Measurements from ENCODE around the gene CKAP2.
A peak's percentile ranks its signal among the peaks of the same experiment; 100 is the strongest.
"Not testable (repeated sequence)": the region's sequence is repeated elsewhere in the genome, so short reads cannot be mapped to it uniquely, and the experiment has no call there.

CKAP2 gene

DNA sequence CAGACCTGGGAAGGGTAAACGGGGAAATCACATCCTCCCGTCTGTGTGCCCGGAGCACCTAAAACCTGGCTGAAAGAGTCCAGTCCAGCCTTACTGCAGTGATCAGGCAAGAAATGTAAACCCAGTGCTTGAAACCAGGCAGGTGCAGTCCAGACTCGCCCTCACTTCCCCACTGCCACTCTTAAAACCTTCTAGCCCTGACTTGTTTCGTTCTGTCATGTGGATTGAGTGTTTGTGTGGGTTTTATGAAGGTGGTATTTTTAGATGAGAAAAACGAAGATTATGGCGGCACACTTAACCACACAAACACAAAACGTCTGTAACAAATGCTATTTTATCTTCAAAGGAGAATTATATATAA is 839 bp upstream of the CKAP2 start:
- peak; percentile 44 to 50 for DNase-seq

DNA sequence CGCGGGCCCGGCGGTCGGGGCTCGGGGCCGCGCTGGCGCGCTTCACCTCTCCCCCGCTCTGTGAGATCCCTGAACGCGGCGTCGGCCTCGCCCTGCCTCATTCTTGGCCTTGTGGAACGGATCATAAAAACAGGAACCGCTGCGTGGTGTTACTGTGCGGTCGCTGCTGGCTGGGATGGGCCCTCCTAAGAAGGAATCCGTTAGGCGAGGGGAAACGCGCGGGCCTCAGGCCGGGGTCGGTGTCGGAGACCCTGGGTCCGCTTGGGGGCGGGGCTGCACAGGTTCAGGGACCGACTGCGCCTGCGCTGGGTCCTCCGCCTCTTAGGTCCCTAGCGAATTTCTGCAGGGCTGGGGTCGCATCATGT is 381 bp downstream of the CKAP2 start:
- DNase-seq = peak; percentile 72 to 78

DNA sequence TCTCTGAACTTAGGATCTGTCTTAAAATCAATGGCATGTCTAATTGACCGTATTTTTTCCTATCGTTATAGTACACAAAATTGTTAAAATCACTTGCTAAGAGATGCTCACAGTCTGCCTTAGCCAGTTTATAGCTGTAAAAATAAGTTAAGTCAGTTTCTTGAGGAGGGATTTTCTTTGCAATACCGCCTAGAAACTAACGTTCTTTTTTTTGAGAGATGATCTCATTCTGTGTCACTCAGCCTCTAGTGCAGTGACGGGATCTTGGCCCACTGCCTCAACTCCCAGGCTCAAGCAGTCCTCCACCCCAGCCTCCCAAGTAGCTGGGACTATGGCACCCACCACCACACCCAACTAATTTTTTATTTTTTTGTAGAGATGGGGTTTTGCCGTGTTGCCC is 4.4 kb downstream of the CKAP2 start:
- no peak for DNase-seq

DNA sequence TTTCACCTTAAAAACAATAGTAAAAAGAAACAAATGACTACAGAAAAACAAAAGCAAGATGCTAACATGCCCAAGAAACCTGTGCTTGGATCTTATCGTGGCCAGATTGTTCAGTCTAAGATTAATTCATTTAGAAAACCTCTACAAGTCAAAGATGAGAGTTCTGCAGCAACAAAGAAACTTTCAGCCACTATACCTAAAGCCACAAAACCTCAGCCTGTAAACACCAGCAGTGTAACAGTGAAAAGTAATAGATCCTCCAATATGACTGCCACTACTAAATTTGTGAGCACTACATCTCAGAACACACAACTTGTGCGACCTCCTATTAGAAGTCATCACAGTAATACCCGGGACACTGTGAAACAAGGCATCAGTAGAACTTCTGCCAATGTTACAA is 6.0 kb downstream of the CKAP2 start:
- DNase-seq = no peak

DNA sequence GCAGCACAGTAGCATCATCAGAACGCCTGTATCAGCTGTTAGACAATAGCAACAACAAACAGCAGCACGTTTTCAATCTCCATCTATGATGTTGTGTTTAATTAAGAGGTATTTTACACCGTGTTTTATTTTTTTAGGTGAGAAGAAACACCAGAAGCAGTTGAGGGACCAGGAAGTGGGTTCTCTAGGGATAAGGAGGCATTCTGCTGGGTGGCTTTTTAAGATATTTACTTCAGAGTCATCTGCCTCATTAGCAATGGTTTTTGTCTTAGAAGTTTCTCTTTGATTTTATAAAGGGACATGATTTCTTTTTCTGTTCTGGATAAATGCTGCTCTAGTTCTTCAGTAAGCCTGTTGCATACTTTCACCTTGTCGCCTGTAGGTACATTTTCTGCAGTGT is 8.2 kb downstream of the CKAP2 start:
- no peak for DNase-seq

DNA sequence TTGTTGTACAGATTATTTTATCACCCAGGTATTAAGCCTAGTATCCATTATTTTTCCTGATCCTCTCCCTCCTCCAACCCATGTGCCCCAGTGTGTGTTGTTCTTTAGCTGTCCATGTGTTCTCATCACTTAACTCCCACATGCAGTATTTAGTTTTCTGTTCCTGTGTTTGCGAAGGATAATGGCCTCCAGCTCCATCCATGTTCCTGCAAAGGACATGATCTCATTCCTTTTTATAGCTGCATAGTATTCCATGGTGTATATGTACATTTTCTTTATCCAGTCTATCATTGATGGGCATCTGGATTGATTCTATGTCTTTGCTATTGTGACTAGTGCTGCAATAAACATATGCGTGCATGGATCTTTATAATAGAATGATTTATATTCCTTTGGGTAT is 13.2 kb downstream of the CKAP2 start:
- not testable (repeated sequence) for DNase-seq

DNA sequence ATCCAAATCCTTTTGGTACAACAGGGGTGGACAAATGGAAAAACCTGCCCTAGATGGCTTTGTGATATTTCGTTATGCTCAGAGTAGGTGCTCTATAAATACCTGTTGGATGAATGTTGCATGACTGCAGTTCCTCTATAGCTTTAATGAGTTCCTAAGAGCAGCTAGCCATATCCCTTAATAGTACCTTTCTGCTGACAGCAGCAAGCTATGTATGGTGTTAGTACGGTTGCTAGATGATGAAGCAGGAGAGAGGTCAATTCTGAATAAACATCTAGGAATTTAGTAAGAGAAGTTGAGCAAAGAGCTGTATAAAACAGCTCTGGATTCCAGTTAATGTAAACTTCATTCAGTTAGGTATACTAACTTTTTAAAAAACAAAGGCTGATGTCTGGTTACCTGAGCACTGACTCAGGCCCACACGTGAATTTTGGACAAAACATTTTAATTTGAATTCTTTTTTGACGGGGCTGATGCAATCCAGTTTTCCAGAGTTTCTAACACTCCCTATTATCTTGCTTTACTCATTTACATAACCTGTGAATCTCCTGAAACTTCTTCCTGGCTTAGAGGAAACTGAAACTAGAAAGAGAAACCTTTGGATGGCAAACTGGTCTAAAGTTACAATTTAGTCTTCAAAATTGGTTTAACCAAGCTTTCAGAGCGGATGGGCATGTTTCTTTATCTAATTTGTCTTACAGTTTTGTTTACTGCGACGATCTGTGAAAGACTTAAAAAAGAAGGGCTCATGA is 25.6 kb downstream of the CKAP2 start:
- not testable (repeated sequence) for DNase-seq

DNA sequence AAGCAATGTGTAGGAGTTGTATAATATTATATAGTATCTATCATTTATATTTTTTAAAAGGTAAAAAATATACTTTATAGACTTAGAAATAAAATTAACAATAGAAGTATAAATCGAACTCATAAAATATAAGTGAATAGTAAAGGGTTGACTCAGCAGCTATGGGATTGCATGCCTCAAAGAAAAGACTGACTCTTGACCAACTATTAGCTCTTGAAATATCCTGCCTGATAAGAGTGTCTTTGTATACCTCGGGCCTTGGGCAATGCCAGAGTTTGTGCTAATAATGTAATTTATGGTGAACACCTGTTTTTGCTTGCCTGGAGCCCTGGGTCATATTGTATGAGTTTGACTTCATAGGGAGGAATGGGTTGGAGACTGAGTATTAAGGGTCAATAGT is 31.8 kb downstream of the CKAP2 start:
- DNase-seq = not testable (repeated sequence)

DNA sequence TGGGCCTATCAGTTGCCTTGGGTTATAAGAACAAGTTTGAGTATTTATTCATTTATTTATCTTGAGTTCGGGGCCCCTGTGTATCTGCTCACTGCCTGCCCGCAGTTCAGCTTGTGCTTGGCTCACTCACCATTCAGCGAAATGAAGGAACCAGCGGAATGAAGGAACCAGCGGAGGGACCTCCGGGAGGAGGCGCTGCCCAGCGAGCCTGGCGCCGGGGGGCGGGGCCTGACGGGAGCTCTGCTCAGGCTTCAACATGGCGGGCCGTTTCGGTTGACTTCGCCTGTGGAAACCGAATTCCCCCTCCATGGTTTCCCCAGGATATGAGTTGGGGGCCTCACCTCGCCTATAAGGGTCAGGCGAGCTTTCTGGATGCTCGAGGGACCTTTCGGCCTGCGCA is 33.5 kb downstream of the CKAP2 start:
- not testable (repeated sequence) for DNase-seq

DNA sequence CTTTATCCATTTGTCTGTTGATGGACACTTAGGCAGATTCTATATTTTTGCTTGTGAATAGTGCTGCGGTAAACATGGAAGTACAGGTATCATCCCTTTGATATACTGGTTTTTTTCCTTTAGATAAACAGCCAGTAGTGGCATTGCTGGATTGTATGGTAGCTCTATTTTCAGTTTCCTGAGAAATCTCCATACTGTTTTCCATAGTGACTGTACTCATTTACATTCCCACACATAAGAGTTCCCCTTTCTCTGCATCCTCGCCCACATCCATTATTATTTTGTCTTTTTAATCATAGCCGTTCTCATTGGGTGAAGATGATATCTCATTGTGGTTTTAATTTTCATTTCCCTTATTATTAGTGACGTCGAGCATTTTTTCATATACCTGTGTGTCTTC is 35.7 kb downstream of the CKAP2 start:
- not testable (repeated sequence) for DNase-seq

DNA sequence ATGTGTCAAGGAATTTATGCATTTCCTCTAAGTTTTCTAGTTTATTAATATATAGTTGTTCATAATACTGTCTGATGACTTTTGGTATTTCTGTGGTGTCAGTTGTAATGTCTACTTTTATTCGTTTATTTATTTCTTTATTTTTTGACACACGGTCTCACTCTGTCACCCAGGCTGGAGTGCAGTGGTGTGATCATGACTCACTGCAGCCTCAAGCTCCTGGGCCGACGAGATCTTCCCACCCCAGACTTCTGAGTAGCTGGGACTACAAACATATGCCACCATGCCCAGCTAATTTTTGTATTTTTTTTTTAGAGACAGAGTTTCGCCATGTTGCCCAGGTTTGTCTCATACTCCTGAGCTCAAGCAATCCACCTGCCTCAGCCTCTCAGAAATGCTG is 39.0 kb downstream of the CKAP2 start:
- not testable (repeated sequence) for DNase-seq

DNA sequence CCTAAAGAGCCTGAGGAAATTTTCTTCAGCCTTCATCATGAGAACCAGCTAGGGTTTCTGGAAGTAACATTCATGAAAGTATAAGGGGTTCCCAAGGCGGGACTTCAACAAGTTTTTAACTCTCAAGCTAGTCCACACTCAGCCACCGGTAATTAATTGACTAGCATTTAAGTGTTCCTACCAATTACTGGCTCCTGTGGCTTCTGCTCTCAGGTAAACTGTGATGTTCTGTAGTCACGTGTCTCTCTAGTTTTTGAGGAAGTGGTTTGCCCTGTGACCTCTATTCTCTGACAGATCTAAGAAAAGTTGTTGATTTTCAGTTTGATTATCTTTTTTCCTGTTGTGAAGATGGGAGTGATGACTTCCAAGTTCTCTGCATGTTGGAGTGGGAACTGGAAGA is 42.7 kb downstream of the CKAP2 start:
- DNase-seq = peak in 1 of 2 donors; percentile 18

DNA sequence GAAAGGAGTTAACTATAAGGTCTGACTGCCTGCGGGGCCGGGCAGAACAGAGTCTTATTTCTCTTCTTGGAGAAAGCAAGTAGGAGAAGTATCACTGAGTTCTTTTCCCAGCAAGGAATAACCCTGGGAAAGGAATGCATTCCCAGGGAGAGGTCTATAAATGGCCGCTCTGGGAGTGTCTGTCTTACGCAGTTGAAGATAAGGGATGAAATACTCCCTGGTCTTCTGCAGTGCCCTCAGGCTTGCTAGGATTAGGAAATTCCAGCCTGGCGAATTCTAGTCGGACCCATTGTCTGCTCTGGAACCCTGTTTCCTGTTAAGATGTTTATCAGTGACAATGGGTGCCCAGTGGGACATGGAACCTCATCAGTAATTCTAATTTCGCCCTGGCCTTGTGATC is 47.0 kb downstream of the CKAP2 start:
- DNase-seq = not testable (repeated sequence)

DNA sequence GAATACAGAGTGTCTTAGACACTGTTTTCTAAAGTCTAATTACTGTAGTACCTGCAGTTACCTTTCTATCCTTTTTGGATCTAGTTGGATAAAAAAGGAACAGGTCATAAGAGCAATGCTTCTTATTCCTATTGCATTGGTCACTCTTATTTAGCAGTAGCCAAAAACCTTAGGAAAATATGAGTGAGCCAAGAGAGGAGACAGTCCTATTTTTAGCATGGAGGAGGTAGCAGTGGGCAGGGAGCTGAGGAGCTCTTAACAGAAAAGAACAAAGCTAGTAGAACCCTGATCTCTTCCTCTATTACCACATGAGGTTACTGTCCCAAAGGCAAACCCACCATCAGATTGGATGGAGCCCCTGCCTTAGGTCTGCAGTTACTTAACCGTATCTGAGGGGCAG is 50.6 kb downstream of the CKAP2 start:
- DNase-seq = not testable (repeated sequence)

DNA sequence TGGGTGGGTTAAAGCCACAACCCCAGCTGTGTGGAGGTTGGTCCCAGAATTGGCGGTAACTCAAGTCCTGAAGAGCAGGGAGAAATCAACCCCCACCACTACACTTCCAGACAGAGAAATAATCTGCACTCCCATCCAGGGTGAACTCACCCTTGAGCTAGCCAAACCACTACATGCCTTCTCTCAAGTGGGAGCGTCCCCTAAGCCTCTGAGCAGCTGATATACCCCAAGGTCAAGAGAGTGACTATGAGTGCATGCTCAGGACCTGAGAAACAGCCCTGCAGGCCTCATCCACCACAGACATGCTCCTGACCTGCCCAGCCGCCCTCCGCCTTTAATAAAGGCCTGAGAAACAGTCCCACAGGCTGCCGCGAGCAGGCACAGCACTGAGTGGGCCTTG is 54.3 kb downstream of the CKAP2 start:
- not testable (repeated sequence) for DNase-seq

DNA sequence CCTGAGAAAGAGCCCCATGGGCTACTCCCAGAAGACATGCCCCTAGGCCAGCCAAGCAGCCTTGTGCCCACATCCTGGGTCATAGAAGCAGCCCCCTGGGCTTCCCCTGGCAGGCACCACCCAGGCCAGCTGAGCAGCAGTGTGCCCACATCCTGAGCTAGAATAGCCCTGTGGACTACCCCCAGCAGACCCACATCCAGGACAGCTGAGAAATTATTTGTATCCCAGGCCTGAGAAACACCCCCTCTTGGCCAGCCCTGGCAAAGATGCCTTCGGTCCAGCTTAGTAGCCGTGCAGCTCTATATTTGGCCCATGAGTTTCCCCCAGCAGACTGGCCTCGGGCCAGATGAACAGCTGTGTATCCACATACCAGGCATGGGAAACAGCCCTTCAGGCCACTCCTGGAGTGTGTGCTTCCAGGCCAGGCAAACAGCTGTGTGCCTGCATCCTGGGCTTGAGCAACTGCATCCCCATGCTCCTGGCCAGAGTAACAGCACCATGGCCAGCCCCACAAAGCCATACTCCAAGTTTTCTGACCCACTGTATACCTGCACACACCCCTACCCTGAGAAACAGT is 55.0 kb downstream of the CKAP2 start:
- DNase-seq = not testable (repeated sequence)

DNA sequence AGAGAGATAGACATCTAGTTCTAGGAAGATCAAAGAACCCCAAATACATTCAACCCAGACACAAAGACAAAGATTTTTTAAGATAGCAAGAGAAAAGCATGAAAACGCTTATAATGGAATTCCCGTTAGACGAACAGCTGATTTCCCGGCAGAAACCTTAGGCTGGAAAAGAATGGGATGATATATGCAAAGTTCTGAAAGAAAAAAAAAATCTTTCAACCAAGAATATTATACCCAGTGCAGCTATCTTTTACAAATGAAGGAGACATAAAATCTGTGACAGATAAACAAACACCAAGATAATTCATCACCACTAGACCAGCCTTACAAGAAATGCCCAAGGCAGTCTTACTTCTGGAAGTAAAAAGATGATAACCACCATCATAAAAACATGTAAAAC is 56.3 kb downstream of the CKAP2 start:
- not testable (repeated sequence) for DNase-seq

DNA sequence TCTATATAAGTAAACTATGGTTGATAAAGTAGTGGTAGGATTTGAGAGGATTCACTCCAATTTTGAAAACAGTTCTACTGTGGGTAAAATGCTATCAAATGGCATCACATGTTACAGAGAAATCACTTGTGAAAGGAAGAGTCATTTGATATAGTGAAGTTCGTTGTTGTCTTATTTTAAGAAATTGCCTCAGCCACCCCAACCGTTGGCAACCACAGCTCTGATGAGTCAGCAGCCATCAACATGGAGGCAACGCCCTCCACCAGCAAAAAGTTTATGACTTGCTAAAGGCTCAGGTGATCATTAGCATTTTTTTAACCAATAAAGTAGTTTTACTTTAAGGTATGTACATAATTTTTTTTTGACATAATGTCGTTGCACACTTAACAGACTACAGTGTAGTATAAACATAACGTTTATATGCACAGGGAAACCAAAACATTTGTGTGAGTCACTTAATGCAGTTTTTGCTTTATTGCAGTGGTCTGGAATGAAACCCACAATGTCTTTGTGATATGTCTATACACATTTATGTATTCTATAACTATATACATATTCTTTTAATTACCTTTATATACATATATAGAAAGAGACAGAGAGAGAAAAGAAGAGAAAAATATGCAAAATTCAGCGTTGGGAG is 58.8 kb downstream of the CKAP2 start:
- DNase-seq = peak; percentile 29 to 31

DNA sequence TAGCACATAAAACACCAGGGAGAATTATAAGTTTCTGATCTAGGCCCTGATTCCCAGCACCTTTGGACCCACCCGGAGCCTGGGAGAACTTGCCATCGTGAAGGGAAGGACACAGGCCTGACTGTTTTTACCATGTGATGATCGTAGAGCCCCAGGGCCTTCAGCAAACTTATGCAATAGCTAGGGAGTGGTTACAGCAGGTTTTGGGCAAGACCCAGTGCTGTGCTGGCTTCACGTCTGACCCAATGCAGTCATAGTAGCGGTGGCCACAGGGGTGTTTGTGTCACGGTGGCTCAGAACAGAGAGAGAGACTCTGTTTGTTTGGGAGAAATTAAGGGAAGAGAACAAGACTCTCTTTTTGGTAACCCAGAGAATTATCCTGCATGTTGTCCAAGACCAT is 68.0 kb downstream of the CKAP2 start:
- not testable (repeated sequence) for DNase-seq

All from CD4-positive, alpha-beta T cell treated with Interferon alpha-2 for 1 hour (primary cell).